ENCODE data around the gene CARD9.

DNA sequence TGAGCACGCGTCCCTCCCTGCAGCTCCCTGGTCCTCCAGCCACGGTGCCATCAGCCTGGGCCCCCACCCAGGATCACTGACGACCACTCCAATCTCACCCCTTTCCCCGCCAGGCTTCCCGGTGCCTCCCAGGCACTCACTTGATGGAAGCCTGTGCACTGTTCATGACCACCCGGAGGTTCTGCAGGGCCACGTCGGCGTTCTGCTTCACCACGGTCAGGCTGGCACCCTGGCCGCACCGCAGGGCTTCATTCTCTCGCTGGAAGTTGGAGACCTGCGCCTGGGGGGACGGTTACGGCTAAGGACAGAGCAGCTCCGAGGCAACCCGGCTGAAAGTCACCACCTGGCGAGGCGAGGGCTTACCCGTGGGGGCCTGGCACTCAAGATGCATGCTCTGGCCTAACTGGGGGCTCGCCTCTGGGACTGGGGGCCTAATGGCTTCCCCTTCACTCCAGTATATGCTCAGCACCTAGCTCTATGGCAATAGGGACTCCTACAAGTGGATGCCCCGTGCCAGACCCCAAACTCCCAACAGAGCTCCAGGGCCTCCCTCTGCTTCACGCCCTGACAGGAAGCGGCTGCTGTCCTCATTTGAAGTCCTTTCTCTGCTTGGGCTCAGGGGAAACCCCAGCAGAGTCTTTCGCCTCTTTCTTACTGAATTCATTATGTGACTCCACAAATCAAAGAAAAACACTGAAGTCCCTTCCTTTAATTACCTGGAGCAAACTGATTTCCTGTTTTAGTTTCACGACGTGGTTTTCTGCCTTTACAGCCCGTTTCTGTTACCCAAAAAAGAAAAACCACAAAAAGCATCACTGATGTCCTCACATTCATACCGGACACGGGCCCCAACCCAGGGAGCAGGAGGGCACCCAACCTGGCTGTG is 30.7 kb upstream of the CARD9 start:
- TF ChIP-seq EZH2 (IDR thresholded peaks at IDR 0.05), result no peak
- TF ChIP-seq, protein P1, sequence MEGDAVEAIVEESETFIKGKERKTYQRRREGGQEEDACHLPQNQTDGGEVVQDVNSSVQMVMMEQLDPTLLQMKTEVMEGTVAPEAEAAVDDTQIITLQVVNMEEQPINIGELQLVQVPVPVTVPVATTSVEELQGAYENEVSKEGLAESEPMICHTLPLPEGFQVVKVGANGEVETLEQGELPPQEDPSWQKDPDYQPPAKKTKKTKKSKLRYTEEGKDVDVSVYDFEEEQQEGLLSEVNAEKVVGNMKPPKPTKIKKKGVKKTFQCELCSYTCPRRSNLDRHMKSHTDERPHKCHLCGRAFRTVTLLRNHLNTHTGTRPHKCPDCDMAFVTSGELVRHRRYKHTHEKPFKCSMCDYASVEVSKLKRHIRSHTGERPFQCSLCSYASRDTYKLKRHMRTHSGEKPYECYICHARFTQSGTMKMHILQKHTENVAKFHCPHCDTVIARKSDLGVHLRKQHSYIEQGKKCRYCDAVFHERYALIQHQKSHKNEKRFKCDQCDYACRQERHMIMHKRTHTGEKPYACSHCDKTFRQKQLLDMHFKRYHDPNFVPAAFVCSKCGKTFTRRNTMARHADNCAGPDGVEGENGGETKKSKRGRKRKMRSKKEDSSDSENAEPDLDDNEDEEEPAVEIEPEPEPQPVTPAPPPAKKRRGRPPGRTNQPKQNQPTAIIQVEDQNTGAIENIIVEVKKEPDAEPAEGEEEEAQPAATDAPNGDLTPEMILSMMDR (IDR thresholded peaks at IDR 0.05), result no peak

Measured in neural progenitor cell (in vitro differentiated cells).